Measurements from ENCODE around the gene ANKDD1B. TPM values are rescaled to one million over a fixed set of nuclear protein-coding genes. Genes with fewer than 3 reads are reported as not detected.
"Not testable (repeated sequence)": the region's sequence is repeated elsewhere in the genome, so short reads cannot be mapped to it uniquely, and the experiment has no call there.

Gene ANKDD1B
- polyA plus RNA-seq, 4 donors = 3.8 to 7.4 (median 5.5) TPM

DNA sequence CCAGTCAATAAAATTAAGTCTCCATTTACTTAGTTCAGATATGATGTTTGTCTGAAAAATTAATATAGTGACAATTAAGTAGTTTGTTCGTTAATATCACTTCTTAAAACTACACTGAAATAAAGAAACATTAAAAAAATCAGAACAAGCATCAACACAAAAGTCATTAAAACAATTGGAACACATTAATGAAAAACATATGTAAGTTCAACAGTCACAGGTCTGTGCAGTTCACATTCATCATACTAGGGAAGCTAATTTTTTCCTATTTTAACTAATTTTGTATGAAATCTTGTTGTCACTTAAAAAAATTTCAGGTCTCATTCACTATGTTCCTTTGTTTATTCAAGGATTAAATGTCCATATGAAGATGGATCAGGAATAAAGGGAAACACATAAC lies 83.5 kb downstream of the ANKDD1B start:
- no peak for DNase-seq (ENCODE audit: low read depth in 4 of 4, low spot score in 3 of 4)

DNA sequence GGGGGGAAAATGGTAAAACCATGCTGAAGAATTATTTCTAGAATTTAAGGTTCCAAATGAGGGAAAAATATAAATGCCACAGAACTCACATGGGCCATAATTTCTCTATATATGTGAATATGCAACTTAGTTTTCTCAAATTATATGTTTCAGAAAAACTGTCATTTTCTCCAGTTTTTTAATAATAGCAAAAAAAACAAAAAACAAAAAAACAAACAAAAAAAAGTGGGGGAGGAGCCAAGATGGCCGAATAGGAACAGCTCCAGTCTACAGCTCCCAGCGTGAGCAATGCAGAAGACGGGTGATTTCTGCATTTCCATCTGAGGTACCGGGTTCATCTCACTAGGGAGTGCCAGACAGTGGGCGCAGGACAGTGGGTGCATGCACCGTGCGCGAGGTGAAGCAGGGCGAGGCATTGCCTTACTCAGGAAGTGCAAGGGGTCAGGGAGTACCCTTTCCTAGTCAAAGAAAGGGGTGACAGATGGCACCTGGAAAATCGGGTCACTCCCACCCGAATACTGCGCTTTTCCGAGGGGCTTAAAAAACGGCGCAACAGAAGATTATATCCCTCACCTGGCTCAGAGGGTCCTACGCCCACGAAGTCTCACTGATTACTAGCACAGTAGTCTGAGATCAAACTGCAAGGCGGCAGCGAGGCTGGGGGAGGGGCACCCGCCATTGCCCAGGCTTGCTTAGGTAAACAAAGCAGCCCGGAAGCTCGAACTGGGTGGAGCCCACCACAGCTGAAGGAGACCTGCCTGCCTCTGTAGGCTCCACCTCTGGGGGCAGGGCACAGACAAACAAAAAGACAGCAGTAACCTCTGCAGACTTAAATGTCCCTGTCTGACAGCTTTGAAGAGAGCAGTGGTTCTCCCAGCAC lies 84.5 kb downstream of the ANKDD1B start:
- not testable (repeated sequence) for DNase-seq (ENCODE audit: low read depth in 4 of 4, low spot score in 3 of 4)

GRCh38 chr5:75701856-75702255 lies 90.6 kb downstream of the ANKDD1B start:
- no peak for DNase-seq (ENCODE audit: low read depth in 4 of 4, low spot score in 3 of 4)

DNA sequence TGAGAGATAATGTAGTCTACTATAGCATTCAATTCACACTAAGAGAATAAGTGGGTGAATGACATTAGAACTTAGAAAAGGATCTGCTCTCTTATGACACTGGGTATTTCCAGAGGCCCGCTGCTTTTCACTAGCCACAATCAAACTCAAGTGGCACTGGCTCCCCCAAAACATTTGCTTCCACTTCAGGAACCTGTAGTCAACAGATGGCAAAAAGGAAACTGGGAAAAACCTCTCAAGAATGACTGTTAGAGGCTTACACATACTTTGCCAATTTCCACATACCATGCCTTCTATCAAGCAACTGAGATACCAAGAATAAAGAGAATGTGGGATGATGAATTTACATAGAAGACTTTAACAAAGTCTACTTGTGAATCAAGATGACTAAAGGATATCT lies 94.8 kb downstream of the ANKDD1B start:
- no peak for DNase-seq (ENCODE audit: low read depth in 4 of 4, low spot score in 3 of 4)

DNA sequence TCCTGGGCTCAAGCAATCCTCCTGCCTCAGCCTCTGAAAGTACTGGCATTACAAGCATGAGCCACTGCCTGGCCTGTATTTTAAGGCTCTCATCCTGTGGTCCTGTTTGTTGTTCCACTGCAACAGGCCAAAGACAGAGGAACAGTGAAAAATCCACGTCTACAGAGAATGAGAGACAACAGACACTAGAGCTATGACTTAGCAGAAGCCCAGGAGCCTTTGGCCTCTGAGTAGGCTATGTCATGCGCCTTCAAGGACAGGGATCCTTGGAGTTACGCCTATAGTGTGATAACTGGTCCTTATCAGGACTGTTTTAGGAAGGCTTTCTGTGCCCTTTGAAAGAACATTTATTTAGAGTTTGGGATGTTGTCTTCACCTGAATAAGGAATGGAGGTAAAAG lies 95.5 kb downstream of the ANKDD1B start:
- no peak for DNase-seq (ENCODE audit: low read depth in 4 of 4, low spot score in 3 of 4)

- no peak for DNase-seq (ENCODE audit: low read depth in 4 of 4, low spot score in 3 of 4)
Measured at GRCh38 chr5:75707911-75708509, 96.8 kb downstream of the ANKDD1B start.

GRCh38 chr5:75710637-75711036 lies 99.4 kb downstream of the ANKDD1B start:
- DNase-seq (ENCODE audit: low read depth in 4 of 4, low spot score in 3 of 4) = no peak

DNA sequence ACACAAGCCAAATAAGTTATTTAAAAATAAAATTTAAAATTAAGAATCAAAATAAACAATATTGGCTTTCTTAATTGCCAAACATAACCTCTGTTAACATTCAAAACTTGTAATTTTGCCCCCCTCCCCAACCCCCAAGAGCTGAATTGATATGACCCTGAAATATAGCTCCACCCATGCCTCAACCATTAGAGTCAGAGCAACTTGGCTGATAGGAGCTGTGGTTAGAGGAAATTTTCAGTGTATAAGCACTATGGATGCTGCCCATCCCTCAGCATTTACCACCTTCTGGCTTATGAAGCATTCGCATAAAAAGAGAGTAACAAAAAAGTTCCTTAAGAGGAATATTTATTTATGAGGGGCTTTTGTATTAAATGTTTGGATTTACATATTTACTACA lies 99.9 kb downstream of the ANKDD1B start:
- DNase-seq (ENCODE audit: low read depth in 4 of 4, low spot score in 3 of 4) = no peak

DNA sequence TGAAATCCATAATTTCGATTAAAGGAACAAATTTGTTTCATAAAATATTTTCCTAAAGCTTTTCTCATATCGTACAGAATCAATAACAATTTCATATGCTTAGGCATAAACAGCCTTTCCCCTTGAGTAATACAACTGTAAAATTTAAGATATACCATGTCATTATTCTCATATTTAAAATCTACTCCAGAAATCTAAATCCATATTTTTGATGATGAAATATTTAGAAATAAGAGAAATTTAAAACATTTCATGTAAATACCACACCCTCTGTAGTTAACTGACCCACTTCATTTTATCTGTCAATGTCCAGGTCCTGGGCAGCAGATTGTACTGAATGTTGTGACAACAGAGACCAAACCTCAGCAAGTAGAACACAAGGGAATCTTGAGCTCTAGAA lies 100.8 kb downstream of the ANKDD1B start:
- no peak for DNase-seq (ENCODE audit: low read depth in 4 of 4, low spot score in 3 of 4)

DNA sequence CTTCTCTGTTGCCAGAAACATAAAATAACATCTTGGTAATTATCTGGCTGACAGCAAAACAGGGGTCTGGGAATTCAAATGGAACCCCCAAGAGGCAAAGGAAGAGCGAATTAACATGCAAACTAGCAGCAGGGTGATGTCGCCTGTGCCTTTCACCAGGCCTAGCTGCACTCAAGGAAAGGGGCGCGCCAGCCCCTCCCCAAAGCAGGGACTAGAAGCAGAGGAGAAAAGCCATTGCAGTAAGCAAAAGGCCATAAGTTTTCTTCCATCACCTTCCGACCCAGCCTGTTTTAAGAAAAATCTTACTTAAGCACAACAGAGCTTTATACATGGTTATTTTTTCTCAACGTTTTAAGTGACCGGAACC lies 105.4 kb downstream of the ANKDD1B start:
- no peak for DNase-seq (ENCODE audit: low read depth in 4 of 4, low spot score in 3 of 4)

DNA sequence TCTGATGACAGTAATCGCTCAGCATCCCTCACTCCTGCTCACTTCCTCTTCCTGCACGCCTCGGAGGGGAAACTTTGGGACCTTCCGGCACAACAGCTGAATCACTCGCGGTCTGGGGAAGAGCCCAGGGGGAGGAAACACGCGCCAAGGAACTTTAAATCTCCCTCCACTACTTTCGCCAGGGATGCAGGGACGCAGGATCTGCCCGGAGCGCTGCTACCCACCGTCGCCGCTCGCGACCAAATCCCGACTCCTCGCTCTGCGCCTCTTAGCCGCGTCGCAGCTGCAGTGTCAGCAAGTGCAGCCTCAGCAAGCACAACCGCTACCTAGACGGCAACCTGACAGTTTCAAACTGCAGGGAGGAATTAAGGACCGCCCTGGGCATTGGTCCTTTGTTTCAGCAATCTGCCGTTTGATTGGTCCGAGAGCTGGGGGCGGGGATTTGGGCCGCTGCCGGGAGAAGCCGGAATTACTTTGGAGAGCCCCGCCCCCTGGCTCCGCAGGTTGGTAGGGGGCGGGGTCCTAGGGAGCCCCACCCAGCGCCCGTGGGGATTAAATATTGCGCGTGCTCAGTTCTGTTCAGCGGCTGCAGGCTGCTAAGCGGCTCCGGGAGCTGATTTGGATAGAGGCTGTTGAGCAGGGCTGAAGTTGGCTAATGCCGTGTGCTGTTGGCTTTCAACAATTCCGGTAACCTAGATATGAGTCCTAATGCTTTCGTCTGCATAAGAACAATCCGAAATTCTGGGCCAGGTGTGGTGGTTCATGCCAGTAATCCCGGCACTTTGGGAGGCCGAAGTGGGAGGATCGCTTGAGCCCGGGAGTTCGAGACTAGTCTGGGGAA lies 106.0 kb downstream of the ANKDD1B start, which contains the start of gene POC5:
TSS of gene POC5 (minus strand) at position 356 of the 841 bp plus-strand sequence. CDS start 4,500 bp downstream, outside the sequence.
- peak; percentile 87 to 93 (median 91) for DNase-seq (ENCODE audit: low read depth in 4 of 4, low spot score in 3 of 4)

GRCh38 chr5:75720882-75721281 lies 109.6 kb downstream of the ANKDD1B start:
- no peak for DNase-seq (ENCODE audit: low read depth in 4 of 4, low spot score in 3 of 4)

Other genes starting within 250 kb of the ANKDD1B start
- 10 to 100 TPM; 53.7 to 67.8 (median 62.3) TPM for gene CERT1, start 99.8 kb upstream of the ANKDD1B start, polyA plus RNA-seq (ENCODE audit: insufficient read length in 4 of 4)
- gene POLK, start 99.6 kb upstream of the ANKDD1B start, polyA plus RNA-seq (ENCODE audit: insufficient read length in 4 of 4) = 10 to 100 TPM; 30.1 to 37.8 (median 32.0) TPM
- 10 to 100 TPM; 18.5 to 22.4 (median 20.3) TPM for gene POC5, start 106.0 kb downstream of the ANKDD1B start, polyA plus RNA-seq (ENCODE audit: insufficient read length in 4 of 4)

Data from left renal pelvis (tissue), 4 donors.